Measurements from ENCODE around the gene LZTFL1.
"Not testable (repeated sequence)": the region's sequence is repeated elsewhere in the genome, so short reads cannot be mapped to it uniquely, and the experiment has no call there.

Gene LZTFL1

GRCh38 chr3:45864760-45865519 is 23.0 kb upstream of the LZTFL1 start:
- no peak for DNase-seq

- DNase-seq: no peak
These were observed 19.3 kb upstream of the LZTFL1 start for GRCh38 chr3:45861043-45861719.

GRCh38 chr3:45860481-45860880 is 18.6 kb upstream of the LZTFL1 start:
- DNase-seq: no peak

GRCh38 chr3:45858809-45859543 is 17.1 kb upstream of the LZTFL1 start:
- no peak for DNase-seq

GRCh38 chr3:45857024-45857423 is 15.1 kb upstream of the LZTFL1 start:
- DNase-seq: not testable (repeated sequence)

- not testable (repeated sequence) for DNase-seq
These were observed 14.4 kb upstream of the LZTFL1 start for GRCh38 chr3:45856323-45856722.

- no peak for DNase-seq
These were observed 10.9 kb upstream of the LZTFL1 start for GRCh38 chr3:45852828-45853227.

- DNase-seq: no peak
These were observed 6.5 kb upstream of the LZTFL1 start for GRCh38 chr3:45848392-45848791.

- DNase-seq: no peak
These were observed 2.7 kb upstream of the LZTFL1 start for GRCh38 chr3:45844616-45845015.

GRCh38 chr3:45842851-45843625 is 1.1 kb upstream of the LZTFL1 start:
- no peak for DNase-seq

- no peak for DNase-seq
These were observed 531 bp downstream of the LZTFL1 start for GRCh38 chr3:45841420-45841756.

GRCh38 chr3:45838466-45838865 is 3.5 kb downstream of the LZTFL1 start:
- no peak for DNase-seq

GRCh38 chr3:45832699-45833098 is 9.2 kb downstream of the LZTFL1 start:
- no peak for DNase-seq

GRCh38 chr3:45830121-45830520 is 11.8 kb downstream of the LZTFL1 start:
- no peak for DNase-seq

- DNase-seq: no peak
These were observed 15.0 kb downstream of the LZTFL1 start for GRCh38 chr3:45826908-45827307.

- DNase-seq: no peak
These were observed 15.6 kb downstream of the LZTFL1 start for GRCh38 chr3:45826321-45826720.

GRCh38 chr3:45821127-45821526 is 20.8 kb downstream of the LZTFL1 start:
- DNase-seq: no peak

GRCh38 chr3:45819543-45819942 is 22.4 kb downstream of the LZTFL1 start:
- DNase-seq: no peak

GRCh38 chr3:45817831-45818522 is 23.9 kb downstream of the LZTFL1 start:
- DNase-seq: no peak

- no peak for DNase-seq
These were observed 25.4 kb downstream of the LZTFL1 start for GRCh38 chr3:45816544-45816943.

- DNase-seq: no peak
These were observed 27.6 kb downstream of the LZTFL1 start for GRCh38 chr3:45814322-45814721.
